IMR-90 (cell line): ENCODE measurements around the gene GRIA3. TPM values are rescaled to one million over a fixed set of nuclear protein-coding genes. Genes with fewer than 3 reads are reported as not detected.
A peak's percentile ranks its signal among the peaks of the same experiment; 100 is the strongest.

ENCODE experiments used
- ATAC-seq: fragments of 200-7000 bp; cut with Tn5 transposase; 2 replicates; pipeline ENCODE4 v1.9.1; 2020; ENCODE audit warnings: low read depth, mild to moderate bottlenecking, moderate library complexity
- Bru-seq: library from RNA; stranded (reverse); fragments of 400-500 nt; gene quantifications from one replicate; lab custom pipeline; 2021; lab: Mats Ljungman, UMichigan
- BruChase-seq, 2 experiments: library from RNA; stranded (reverse); fragments of 400-500 nt; gene quantifications; one replicate each; lab custom pipeline; 2021; lab: Mats Ljungman, UMichigan
- BruUV-seq: library from RNA; stranded (reverse); fragments of 400-500 nt; replicated peaks from 2 replicates; lab custom pipeline; 2021; lab: Mats Ljungman, UMichigan
- CTCF ChIA-PET: fragments of 300-600 bp; formaldehyde crosslinking; extraction: SDS; loops from one replicate; lab custom pipeline; 2021; ENCODE audit warnings: antibody characterized with exemption; lab: Yijun Ruan, JAX
- POLR2A ChIA-PET: fragments of 300-600 bp; sonication (Branson Sonifier 250); formaldehyde crosslinking; loops from one replicate; lab custom pipeline; 2022; ENCODE audit warnings: antibody characterized with exemption; ENCODE audit not compliant: unreplicated experiment; lab: Charles Lee
- DNase-seq: peaks from one replicate; pipeline ENCODE4 v3.0.0; 2013
- H2AFZ ChIP-seq: replicated peaks from 2 replicates; pipeline ENCODE3; 2013; ENCODE audit warnings: low read length, mild to moderate bottlenecking; ENCODE audit not compliant: poor library complexity
- H2AK5ac ChIP-seq: 2 replicates; pipeline ENCODE4 v1.6.1; 2013; ENCODE audit warnings: low read depth, low read length, inconsistent platforms
- H2AK9ac ChIP-seq: replicated peaks from 2 replicates; pipeline ENCODE3; 2013; ENCODE audit warnings: mild to moderate bottlenecking, low read depth, low read length, moderate library complexity; ENCODE audit not compliant: poor library complexity
- H2BK120ac ChIP-seq: 2 replicates; pipeline ENCODE4 v1.6.1; 2013; ENCODE audit warnings: low read depth, low read length, inconsistent platforms
- H2BK15ac ChIP-seq: 3 replicates; pipeline ENCODE4 v1.6.1; 2013; ENCODE audit warnings: low read depth, low read length, inconsistent platforms
- H2BK20ac ChIP-seq: 2 replicates; pipeline ENCODE4 v1.6.1; 2013; ENCODE audit warnings: low read depth, mild to moderate bottlenecking, inconsistent platforms, low read length, moderate library complexity
- H2BK5ac ChIP-seq: 2 replicates; pipeline ENCODE4 v1.6.1; 2013; ENCODE audit warnings: mild to moderate bottlenecking, low read depth, low read length, inconsistent platforms; ENCODE audit not compliant: poor library complexity, severe bottlenecking
- H3K14ac ChIP-seq: replicated peaks from 2 replicates; pipeline ENCODE4 v1.6.1; 2013; ENCODE audit warnings: low read depth, low read length, inconsistent platforms
- H3K18ac ChIP-seq: 2 replicates; pipeline ENCODE4 v1.6.1; 2013; ENCODE audit warnings: low read depth, low read length, control low read depth
- H3K23ac ChIP-seq: 2 replicates; pipeline ENCODE4 v1.6.1; 2013; ENCODE audit warnings: low read depth, low read length, inconsistent platforms
- H3K27ac ChIP-seq: 2 replicates; pipeline ENCODE4 v1.5.1; 2013; ENCODE audit warnings: mild to moderate bottlenecking, control low read depth, low read length; ENCODE audit not compliant: insufficient read depth
- H3K27me3 ChIP-seq: 2 replicates; pipeline ENCODE4 v1.6.1; 2013; ENCODE audit warnings: low read length; ENCODE audit not compliant: control insufficient read depth, insufficient read depth
- H3K36me3 ChIP-seq: 2 replicates; pipeline ENCODE4 v1.6.1; 2013; ENCODE audit warnings: low read length, mixed read lengths; ENCODE audit not compliant: control insufficient read depth, insufficient read depth
- H3K4ac ChIP-seq: 2 replicates; pipeline ENCODE4 v1.6.1; 2013; ENCODE audit warnings: low read depth, low read length, inconsistent platforms
- H3K4me1 ChIP-seq: 2 replicates; pipeline ENCODE4 v1.6.1; 2013; ENCODE audit warnings: low read length, mixed read lengths; ENCODE audit not compliant: control insufficient read depth, insufficient read depth
- H3K4me2 ChIP-seq: 2 replicates; pipeline ENCODE4 v1.6.1; 2013; ENCODE audit warnings: low read depth, mild to moderate bottlenecking, control low read depth, low read length, moderate library complexity
- H3K4me3 ChIP-seq: 2 replicates; pipeline ENCODE4 v1.5.1; 2013; ENCODE audit warnings: low read depth, mild to moderate bottlenecking, control low read depth, low read length, moderate library complexity; ENCODE audit not compliant: insufficient read depth
- H3K56ac ChIP-seq: 2 replicates; pipeline ENCODE4 v1.6.1; 2013; ENCODE audit warnings: low read length, inconsistent platforms; ENCODE audit not compliant: insufficient read depth; ENCODE audit errors: extremely low read depth
- H3K79me1 ChIP-seq, 2 experiments: 2 replicates each; pipeline ENCODE4 v1.6.1; 2013; ENCODE audit warnings: low read length in 2 of 2, inconsistent platforms in 1 of 2, low read depth in 1 of 2
- H3K9ac ChIP-seq: 2 replicates; pipeline ENCODE4 v1.6.1; 2013; ENCODE audit warnings: low read depth, low read length, control low read depth
- H3K9me1 ChIP-seq: 2 replicates; pipeline ENCODE4 v1.6.1; 2013; ENCODE audit warnings: low read length, inconsistent platforms; ENCODE audit not compliant: insufficient read depth
- H3K9me3 ChIP-seq: 2 replicates; pipeline ENCODE4 v1.6.1; 2013; ENCODE audit warnings: low read length; ENCODE audit not compliant: control insufficient read depth, insufficient read depth
- H4K20me1 ChIP-seq: 2 replicates; pipeline ENCODE4 v1.6.1; 2013; ENCODE audit warnings: low read length, inconsistent platforms; ENCODE audit not compliant: insufficient read depth
- H4K5ac ChIP-seq: 2 replicates; pipeline ENCODE4 v1.6.1; 2013; ENCODE audit warnings: mild to moderate bottlenecking, low read depth, low read length, control low read depth
- H4K8ac ChIP-seq, 2 experiments: 2 replicates each; pipeline ENCODE4 v1.6.1; 2013; ENCODE audit warnings: low read depth in 2 of 2, low read length in 2 of 2, control low read depth in 1 of 2, inconsistent platforms in 1 of 2
- H4K91ac ChIP-seq: 2 replicates; pipeline ENCODE4 v1.6.1; 2013; ENCODE audit warnings: low read depth, low read length, inconsistent platforms; ENCODE audit not compliant: insufficient read depth
- CEBPB ChIP-seq: IDR thresholded peaks from 2 replicates; pipeline ENCODE4 v1.6.1; 2012; ENCODE audit warnings: low read depth, low read length, improper control_type of control experiment
- FOS ChIP-seq: fragments of 150-350 bp; IDR thresholded peaks from 2 replicates; pipeline ENCODE4 v1.6.1; 2016; ENCODE audit warnings: low read depth, low read length
- MAFK ChIP-seq: IDR thresholded peaks from 2 replicates; pipeline ENCODE4 v1.6.1; 2012; ENCODE audit warnings: low read depth, low read length, improper control_type of control experiment
- MXI1 ChIP-seq: IDR thresholded peaks from 2 replicates; pipeline ENCODE4 v1.6.1; 2012; ENCODE audit warnings: low read depth, mild to moderate bottlenecking, low read length, moderate library complexity, borderline replicate concordance
- POLR2A ChIP-seq: IDR thresholded peaks from 2 replicates; pipeline ENCODE4 v1.6.1; 2012; ENCODE audit warnings: mild to moderate bottlenecking, low read depth, low read length
- RCOR1 ChIP-seq: IDR thresholded peaks from 2 replicates; pipeline ENCODE4 v1.6.1; 2012; ENCODE audit warnings: mild to moderate bottlenecking, low read length, improper control_type of control experiment; ENCODE audit not compliant: insufficient replicate concordance
- RFX5 ChIP-seq: IDR thresholded peaks from 2 replicates; pipeline ENCODE4 v1.8.0; 2012; ENCODE audit warnings: low read depth, mild to moderate bottlenecking, low read length, moderate library complexity
- SMC3 ChIP-seq: fragments of 150-350 bp; IDR thresholded peaks from 2 replicates; pipeline ENCODE4 v1.6.1; 2016; ENCODE audit warnings: low read depth, mild to moderate bottlenecking, antibody characterized with exemption, low read length, moderate library complexity
- WGBS, 2 experiments: methylation state at CpG; one replicate each; pipeline versions ENCODE4 v1.1.5 to v1.1.7; 2013; ENCODE audit warnings: missing lambda C conversion rate in 2 of 2; ENCODE audit not compliant: insufficient read length in 1 of 2; ENCODE audit errors: extremely low coverage in 2 of 2; 5-methylcytosine and 5-hydroxymethylcytosine counted together
- dilution Hi-C: fragments of 300-500 bp; cut with HindIII; formaldehyde crosslinking; loops from one replicate; pipeline ENCODE4 v1.14.3; 2018; ENCODE audit warnings: low sequenced_read_pairs; ENCODE audit not compliant: unreplicated experiment
- in situ Hi-C: fragments of 300-500 bp; cut with MboI; formaldehyde crosslinking; loops from 3 replicates; pipeline ENCODE4 v1.14.3; 2019; ENCODE audit warnings: low sequenced_read_pairs, inconsistent platforms, mixed read lengths
- intact Hi-C: fragments of 100-400 bp; cut with micrococcal nuclease; formaldehyde crosslinking; loops from 2 replicates; pipeline ENCODE4 v1.10.0; 2022
- long read RNA-seq: library from polyadenylated mRNA; unstranded; transcript quantifications from one replicate; pipeline ENCODE4 v2.0.0, GENCODE V29; 2021; ENCODE audit not compliant: unreplicated experiment
- polyA plus RNA-seq, 3 experiments: library from polyadenylated mRNA; depleted of rRNA; stranded (reverse); fragments of >200 nt; gene quantifications; 2 replicates each; pipeline ENCODE4 v1.2.3, GENCODE V29; 2012; ENCODE audit warnings: low replicate concordance in 1 of 3
- total RNA-seq: library from RNA; depleted of rRNA; stranded (reverse); fragments of >200 nt; gene quantifications from 2 replicates; pipeline ENCODE4 v1.2.3, GENCODE V29; 2012; rRNA removed
- TF ChIP-seq, protein P1 (sequence below): conservative IDR thresholded peaks from 2 replicates; pipeline ENCODE4 v1.5.1; 2012; ENCODE audit warnings: mild to moderate bottlenecking, low read depth, low read length, improper control_type of control experiment

GRIA3 gene
- total RNA-seq, result not detected in 2 replicates
- not detected in 2 replicates for polyA plus RNA-seq (2012; rRNA removed)
- not detected in 2 replicates for polyA plus RNA-seq (2012; cell fraction: cytosol; rRNA removed)
- not detected in 2 replicates for polyA plus RNA-seq (2012; cell fraction: nucleus; rRNA removed; ENCODE audit: low replicate concordance)
- not detected for Bru-seq, nascent RNA
- BruChase-seq, experiment 1, labeled RNA remaining after a 6-hour chase, result percentile 0 among the genes with signal in this experiment
- BruChase-seq, experiment 2, labeled RNA remaining after a 2-hour chase, result not detected
- long read RNA-seq, result 0 reads

DNA sequence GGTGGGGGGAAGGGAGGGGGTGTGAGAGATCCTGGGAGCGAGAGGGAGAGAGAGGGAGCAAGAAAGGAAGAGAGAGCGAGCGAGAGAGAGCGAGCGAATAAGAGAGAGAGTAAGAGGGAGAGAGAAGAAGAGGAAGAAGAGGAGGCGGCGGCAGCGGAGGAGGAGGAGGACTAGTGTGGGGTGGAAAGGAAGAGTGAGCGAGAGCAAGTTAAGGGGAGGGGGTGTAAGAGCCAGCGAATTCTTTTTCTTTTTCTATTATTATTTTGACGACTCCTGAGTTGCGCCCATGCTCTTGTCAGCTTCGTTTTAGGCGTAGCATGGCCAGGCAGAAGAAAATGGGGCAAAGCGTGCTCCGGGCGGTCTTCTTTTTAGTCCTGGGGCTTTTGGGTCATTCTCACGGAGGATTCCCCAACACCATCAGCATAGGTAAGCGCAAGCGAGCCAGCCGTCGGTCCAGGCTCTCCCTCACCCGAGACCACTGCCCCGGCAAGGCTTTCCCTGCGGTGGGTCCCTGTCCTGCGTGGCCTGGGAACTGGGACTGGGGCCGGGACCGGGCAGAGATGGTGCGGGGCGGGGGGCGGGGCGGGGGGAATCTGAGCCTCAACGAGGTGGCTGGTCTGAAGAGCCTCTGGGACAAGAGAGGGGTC lies at the start of gene GRIA3:
TSS of gene GRIA3 (plus strand) at position 60 of the 647 bp plus-strand sequence. CDS start at position 318, 258 bp downstream.
- Histone ChIP-seq H3K56ac (no peak within 1 kb of the TSS), H3K79me1 (no peaks in the 10 kb centered on the region), H3K9me1 (no peaks in the 10 kb centered on the region), H3K23ac (no peak within 1 kb of the TSS), H2AFZ (no peak within 1 kb of the TSS), H3K9me3 (no peaks in the 10 kb centered on the region), H3K4ac (no peak within 1 kb of the TSS), H3K27ac (no peak within 1 kb of the TSS), H2BK20ac (no peak within 1 kb of the TSS), H2BK15ac (no peak within 1 kb of the TSS), H3K18ac (no peak within 1 kb of the TSS), H4K20me1 (no peaks in the 10 kb centered on the region), H2AK5ac (no peak within 1 kb of the TSS), H3K9ac (no peak within 1 kb of the TSS), H3K36me3 (no peaks in the 10 kb centered on the region), H3K4me1 (no peaks in the 10 kb centered on the region), H4K8ac (no peak within 1 kb of the TSS), H3K14ac (no peak within 1 kb of the TSS), H4K5ac (no peak within 1 kb of the TSS), H3K4me3 (no peak within 1 kb of the TSS), H4K91ac (no peak within 1 kb of the TSS), H2BK5ac (no peak within 1 kb of the TSS), H3K27me3 (no peaks in the 10 kb centered on the region), H3K4me2 (no peak within 1 kb of the TSS; the same call in 1 of the 2 replicates), H2BK120ac (no peak within 1 kb of the TSS), H2AK9ac (no peak within 1 kb of the TSS)
- CTCF ChIA-PET, result no interaction called here
- dilution Hi-C loops (no loop called here), intact Hi-C loops (no loop called here), in situ Hi-C loops (no loop called here)
- TF ChIP-seq FOS (no peak), RFX5 (no peak), POLR2A (no peak), SMC3 (no peak), CEBPB (no peak), RCOR1 (no peak), MXI1 (no peak), MAFK (no peak)
- TF ChIP-seq, protein P1, sequence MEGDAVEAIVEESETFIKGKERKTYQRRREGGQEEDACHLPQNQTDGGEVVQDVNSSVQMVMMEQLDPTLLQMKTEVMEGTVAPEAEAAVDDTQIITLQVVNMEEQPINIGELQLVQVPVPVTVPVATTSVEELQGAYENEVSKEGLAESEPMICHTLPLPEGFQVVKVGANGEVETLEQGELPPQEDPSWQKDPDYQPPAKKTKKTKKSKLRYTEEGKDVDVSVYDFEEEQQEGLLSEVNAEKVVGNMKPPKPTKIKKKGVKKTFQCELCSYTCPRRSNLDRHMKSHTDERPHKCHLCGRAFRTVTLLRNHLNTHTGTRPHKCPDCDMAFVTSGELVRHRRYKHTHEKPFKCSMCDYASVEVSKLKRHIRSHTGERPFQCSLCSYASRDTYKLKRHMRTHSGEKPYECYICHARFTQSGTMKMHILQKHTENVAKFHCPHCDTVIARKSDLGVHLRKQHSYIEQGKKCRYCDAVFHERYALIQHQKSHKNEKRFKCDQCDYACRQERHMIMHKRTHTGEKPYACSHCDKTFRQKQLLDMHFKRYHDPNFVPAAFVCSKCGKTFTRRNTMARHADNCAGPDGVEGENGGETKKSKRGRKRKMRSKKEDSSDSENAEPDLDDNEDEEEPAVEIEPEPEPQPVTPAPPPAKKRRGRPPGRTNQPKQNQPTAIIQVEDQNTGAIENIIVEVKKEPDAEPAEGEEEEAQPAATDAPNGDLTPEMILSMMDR, result no peak
- no peak for DNase-seq
- no peak for ATAC-seq
- POLR2A ChIA-PET, result no interaction called here
- no TSS peak for BruUV-seq
- 31 to 100% methylated on average over 2 to 7 of the region's 33 CpGs for WGBS, 2 experiments
